Suprapubic skin (tissue), 4 donors: Measurements from ENCODE around the gene SMTNL2. TPM values are rescaled to one million over a fixed set of nuclear protein-coding genes. Genes with fewer than 3 reads are reported as not detected.
A peak's percentile ranks its signal among the peaks of the same experiment; 100 is the strongest.
"Not testable (repeated sequence)": the region's sequence is repeated elsewhere in the genome, so short reads cannot be mapped to it uniquely, and the experiment has no call there.

Experiments
- DNase-seq, 2 donors: peaks; one replicate each; pipeline ENCODE4 v3.0.0-alpha.2; 2019; ENCODE audit warnings: low spot score in 2 of 2
- H3K27ac ChIP-seq: fragments of 200-600 bp; sonication (generic); one replicate; pipeline ENCODE4 v1.5.1; 2019
- H3K27me3 ChIP-seq: fragments of 200-600 bp; sonication (generic); one replicate; pipeline ENCODE4 v1.5.1; 2019
- H3K36me3 ChIP-seq: fragments of 200-600 bp; sonication (generic); one replicate; pipeline ENCODE4 v1.5.1; 2019
- H3K4me1 ChIP-seq: fragments of 200-600 bp; sonication (generic); one replicate; pipeline ENCODE4 v1.5.1; 2019
- H3K4me3 ChIP-seq: fragments of 200-600 bp; sonication (generic); one replicate; pipeline ENCODE4 v1.5.1; 2019; ENCODE audit warnings: mild to moderate bottlenecking
- H3K9me3 ChIP-seq: fragments of 200-600 bp; sonication (generic); one replicate; pipeline ENCODE4 v1.5.1; 2019
- EP300 ChIP-seq: sonication (generic); formaldehyde crosslinking; IDR thresholded peaks from one replicate; pipeline ENCODE4 v1.6.1; 2017; ENCODE audit warnings: antibody characterized with exemption
- POLR2A ChIP-seq, 2 donors: fragments of 450-650 bp; IDR thresholded peaks; one replicate each; pipeline ENCODE4 v1.6.1; 2017; ENCODE audit warnings: antibody characterized with exemption in 2 of 2, mild to moderate bottlenecking in 2 of 2, moderate library complexity in 2 of 2
- POLR2AphosphoS5 ChIP-seq, 3 donors: sonication (generic); formaldehyde crosslinking; IDR thresholded peaks; one replicate each; pipeline ENCODE4 v1.6.1; 2017; ENCODE audit warnings: antibody characterized with exemption in 3 of 3
- WGBS: methylation state at CpG from one replicate; pipeline ENCODE4 v1.1.5; 2018; 5-methylcytosine and 5-hydroxymethylcytosine counted together
- total RNA-seq, 4 donors: library from RNA; depleted of rRNA; stranded (reverse); fragments of >200 nt; gene quantifications; one replicate each; pipeline ENCODE4 v1.1.0, GENCODE V29; 2016
- TF ChIP-seq, protein P1 (sequence below), 2 donors: fragments of 200-600 bp in 1 of 2; fragments of 450-650 bp in 1 of 2; sonication (generic) in 1 of 2; IDR thresholded peaks; one replicate each; pipeline ENCODE4 v1.5.1; 2016 to 2019; ENCODE audit warnings: antibody characterized with exemption in 2 of 2, mild to moderate bottlenecking in 1 of 2, moderate library complexity in 1 of 2

SMTNL2 gene
- total RNA-seq, 4 donors from 2014 or later: 0.64 to 1.3 (median 0.81) TPM; not detected in 1

- no peak overlapping the region for H3K27ac ChIP-seq
Measured at GRCh38 chr17:4593021-4593421, 8.7 kb downstream of the SMTNL2 start.

DNA sequence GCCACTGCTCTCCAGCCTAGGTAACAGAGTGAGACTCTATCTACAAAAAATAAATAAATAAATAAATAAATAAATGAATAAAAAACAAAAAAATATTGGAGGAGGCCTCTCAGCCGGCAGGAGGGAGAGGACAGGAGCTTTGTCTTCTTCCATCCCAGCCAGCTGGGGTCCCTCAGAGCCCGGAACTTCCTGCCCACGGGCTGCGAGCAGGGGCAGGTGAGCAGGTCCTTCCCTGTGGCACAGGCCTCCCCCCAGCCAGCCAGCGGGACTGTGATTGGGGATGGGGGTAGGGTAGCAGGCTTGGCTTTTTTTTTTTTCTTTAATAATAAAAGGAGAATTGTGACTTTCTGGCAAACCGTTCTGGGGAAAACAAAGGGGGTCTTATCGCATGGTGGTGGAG lies 10.1 kb downstream of the SMTNL2 start:
- Histone ChIP-seq H3K27ac (no peak overlapping the region), H3K36me3 (no peaks in the 10 kb centered on the region), H3K27me3 (peaks cover 4% of the 10 kb centered on the region), H3K9me3 (no peaks in the 10 kb centered on the region), H3K4me3 (no peak overlapping the region), H3K4me1 (peaks cover 8% of the 10 kb centered on the region)
- no peak for DNase-seq
- TF ChIP-seq POLR2A (IDR thresholded peaks at IDR 0.05) (no peak), POLR2AphosphoS5 (IDR thresholded peaks at IDR 0.05) (no peak), EP300 (no peak)
- TF ChIP-seq, protein P1, sequence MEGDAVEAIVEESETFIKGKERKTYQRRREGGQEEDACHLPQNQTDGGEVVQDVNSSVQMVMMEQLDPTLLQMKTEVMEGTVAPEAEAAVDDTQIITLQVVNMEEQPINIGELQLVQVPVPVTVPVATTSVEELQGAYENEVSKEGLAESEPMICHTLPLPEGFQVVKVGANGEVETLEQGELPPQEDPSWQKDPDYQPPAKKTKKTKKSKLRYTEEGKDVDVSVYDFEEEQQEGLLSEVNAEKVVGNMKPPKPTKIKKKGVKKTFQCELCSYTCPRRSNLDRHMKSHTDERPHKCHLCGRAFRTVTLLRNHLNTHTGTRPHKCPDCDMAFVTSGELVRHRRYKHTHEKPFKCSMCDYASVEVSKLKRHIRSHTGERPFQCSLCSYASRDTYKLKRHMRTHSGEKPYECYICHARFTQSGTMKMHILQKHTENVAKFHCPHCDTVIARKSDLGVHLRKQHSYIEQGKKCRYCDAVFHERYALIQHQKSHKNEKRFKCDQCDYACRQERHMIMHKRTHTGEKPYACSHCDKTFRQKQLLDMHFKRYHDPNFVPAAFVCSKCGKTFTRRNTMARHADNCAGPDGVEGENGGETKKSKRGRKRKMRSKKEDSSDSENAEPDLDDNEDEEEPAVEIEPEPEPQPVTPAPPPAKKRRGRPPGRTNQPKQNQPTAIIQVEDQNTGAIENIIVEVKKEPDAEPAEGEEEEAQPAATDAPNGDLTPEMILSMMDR (IDR thresholded peaks at IDR 0.05): no peak
- WGBS: 90% methylated on average over 7 of the region's 7 CpGs

More at GRCh38 chr17:4593021-4593421, 8.7 kb downstream of the SMTNL2 start:
- no peaks in the 10 kb centered on the region for H3K27me3 ChIP-seq
- DNase-seq: no peak
- no peaks in the 10 kb centered on the region for H3K4me1 ChIP-seq
- 72% methylated on average over 5 of the region's 14 CpGs for WGBS
- H3K4me3 ChIP-seq: no peak overlapping the region
- H3K9me3 ChIP-seq: no peaks in the 10 kb centered on the region
- H3K36me3 ChIP-seq: no peaks in the 10 kb centered on the region
- TF ChIP-seq EP300 (no peak), POLR2A (IDR thresholded peaks at IDR 0.05) (no peak), POLR2AphosphoS5 (IDR thresholded peaks at IDR 0.05) (no peak)
- TF ChIP-seq, protein P1 (IDR thresholded peaks at IDR 0.05): no peak

DNA sequence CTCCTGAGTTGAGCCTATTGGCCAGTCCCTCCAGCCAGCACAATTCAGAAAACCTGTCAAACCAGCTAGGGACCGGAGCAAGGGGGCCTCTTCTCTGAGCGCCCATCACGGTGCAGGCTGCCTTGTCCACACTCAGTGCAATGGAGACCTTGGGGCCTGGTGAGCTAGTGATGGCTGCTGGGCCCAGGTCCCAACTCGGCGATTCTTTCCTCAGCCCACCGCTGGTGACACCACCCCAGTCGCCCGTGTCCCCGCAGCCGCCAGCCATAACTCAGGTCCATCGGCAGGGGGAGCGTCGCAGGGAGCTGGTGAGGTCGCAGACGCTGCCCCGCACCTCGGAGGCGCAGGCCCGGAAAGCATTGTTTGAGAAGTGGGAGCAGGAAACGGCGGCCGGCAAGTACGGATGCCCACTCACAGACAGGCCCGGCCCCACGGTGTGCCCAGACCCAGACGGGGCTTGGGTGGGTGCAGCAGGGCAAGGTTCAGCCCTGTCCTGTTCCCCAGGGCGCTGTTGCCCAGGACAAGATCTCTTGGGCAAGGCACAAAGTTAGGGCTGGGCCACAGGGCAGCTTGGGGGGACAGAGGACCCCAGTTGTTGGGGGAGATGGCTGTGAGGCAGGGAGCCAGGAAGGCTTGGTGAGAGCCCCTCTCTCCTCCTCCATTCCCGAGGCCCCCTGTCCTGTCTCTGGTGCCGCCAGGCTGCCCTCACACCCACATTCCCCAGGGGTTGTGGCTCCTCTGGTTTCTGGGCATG lies 10.8 kb downstream of the SMTNL2 start:
- peak in 1 of 2 donors; percentile 63 for DNase-seq
- TF ChIP-seq, protein P1 (IDR thresholded peaks at IDR 0.05): no peak
- TF ChIP-seq POLR2A (IDR thresholded peaks at IDR 0.05) (no peak), POLR2AphosphoS5 (IDR thresholded peaks at IDR 0.05) (no peak), EP300 (no peak)
- Histone ChIP-seq H3K27ac (no peak overlapping the region), H3K27me3 (peaks cover 6% of the 10 kb centered on the region), H3K36me3 (no peaks in the 10 kb centered on the region), H3K4me1 (peaks cover 14% of the 10 kb centered on the region), H3K4me3 (no peak overlapping the region), H3K9me3 (no peaks in the 10 kb centered on the region)
- WGBS: 77% methylated on average over 25 of the region's 29 CpGs

DNA sequence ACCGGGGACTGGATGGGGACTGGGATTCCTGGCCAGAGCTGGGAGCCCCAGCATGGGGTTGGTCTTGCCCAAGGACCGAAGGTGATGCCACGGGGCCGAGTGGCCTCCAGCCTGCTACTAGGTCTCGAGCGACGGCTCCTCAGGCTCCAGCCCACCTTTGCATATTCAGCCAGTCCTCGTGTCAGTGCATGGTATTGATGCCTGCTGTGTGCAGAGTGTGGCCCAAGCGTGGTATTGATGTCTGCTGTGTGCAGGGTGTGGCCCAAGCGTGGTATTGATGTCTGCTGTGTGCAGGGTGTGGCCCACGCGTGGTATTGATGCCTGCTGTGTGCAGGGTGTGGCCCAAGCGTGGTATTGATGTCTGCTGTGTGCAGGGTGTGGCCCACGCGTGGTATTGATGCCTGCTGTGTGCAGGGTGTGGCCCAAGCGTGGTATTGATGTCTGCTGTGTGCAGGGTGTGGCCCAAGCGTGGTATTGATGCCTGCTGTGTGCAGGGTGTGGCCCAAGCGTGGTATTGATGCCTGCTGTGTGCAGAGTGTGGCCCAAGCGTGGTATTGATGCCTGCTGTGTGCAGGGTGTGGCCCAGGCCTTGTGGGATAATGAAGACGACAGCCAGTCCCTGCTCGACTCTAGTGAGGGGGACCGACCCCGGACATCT lies 11.5 kb downstream of the SMTNL2 start:
- not testable (repeated sequence) for DNase-seq, H3K36me3 ChIP-seq, H3K27me3 ChIP-seq, H3K4me3 ChIP-seq, H3K9me3 ChIP-seq, H3K27ac ChIP-seq
- H3K4me1 ChIP-seq: peaks cover 14% of the 10 kb centered on the region
- WGBS: no CpG with 5 or more reads among the region's 23 CpGs

DNA sequence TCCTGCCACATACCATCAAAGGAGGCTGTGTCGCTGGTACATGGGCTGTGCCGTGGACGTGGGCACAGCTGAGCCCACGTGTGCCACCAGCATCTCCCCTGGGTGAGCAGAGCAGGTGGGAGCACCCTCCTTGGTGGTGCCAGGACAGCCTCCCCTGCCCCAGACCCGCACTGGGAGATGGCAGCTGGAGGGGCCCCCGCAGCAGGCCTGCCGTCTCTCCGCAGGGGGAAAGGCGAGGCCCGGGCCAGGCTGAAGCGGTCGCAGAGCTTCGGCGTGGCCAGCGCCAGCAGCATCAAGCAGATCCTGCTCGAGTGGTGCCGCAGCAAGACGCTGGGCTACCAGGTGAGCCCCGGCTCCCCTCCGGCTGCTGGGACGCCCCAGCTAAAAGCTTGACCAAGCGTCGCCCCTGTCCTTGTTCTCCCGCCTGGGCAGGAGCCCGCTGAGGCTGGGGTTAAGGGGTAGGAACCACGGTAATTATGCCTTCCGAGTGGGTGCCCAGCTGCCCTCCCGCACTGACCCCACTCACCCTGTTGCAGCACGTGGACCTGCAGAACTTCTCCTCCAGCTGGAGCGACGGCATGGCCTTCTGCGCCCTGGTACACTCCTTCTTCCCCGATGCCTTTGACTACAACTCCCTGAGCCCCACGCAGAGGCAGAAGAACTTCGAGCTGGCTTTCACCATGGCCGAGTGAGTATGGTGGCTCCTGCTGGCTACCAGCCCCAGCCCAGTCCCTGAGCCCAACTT lies 12.5 kb downstream of the SMTNL2 start:
- no peaks in the 10 kb centered on the region for H3K36me3 ChIP-seq
- no peak for TF ChIP-seq POLR2A (IDR thresholded peaks at IDR 0.05)
- TF ChIP-seq EP300: no peak
- peaks cover 6% of the 10 kb centered on the region for H3K27me3 ChIP-seq
- DNase-seq: no peak
- no peaks in the 10 kb centered on the region for H3K9me3 ChIP-seq
- no peak overlapping the region for H3K4me3 ChIP-seq
- WGBS: 98% methylated on average over 8 of the region's 36 CpGs
- no peak overlapping the region for H3K27ac ChIP-seq
- peaks cover 14% of the 10 kb centered on the region for H3K4me1 ChIP-seq

- Histone ChIP-seq H3K27ac (no peak overlapping the region), H3K36me3 (no peaks in the 10 kb centered on the region), H3K9me3 (no peaks in the 10 kb centered on the region), H3K4me1 (peaks cover 14% of the 10 kb centered on the region), H3K4me3 (no peak overlapping the region), H3K27me3 (peaks cover 6% of the 10 kb centered on the region)
- WGBS: 85% methylated on average over 13 of the region's 13 CpGs
- TF ChIP-seq, protein P1 (IDR thresholded peaks at IDR 0.05): no peak
- TF ChIP-seq POLR2AphosphoS5 (IDR thresholded peaks at IDR 0.05): no peak
- no peak for DNase-seq
Measured at GRCh38 chr17:4597975-4598374, 13.6 kb downstream of the SMTNL2 start.
